ENCODE data around the gene IL2RG. TPM values are rescaled to one million over a fixed set of nuclear protein-coding genes. Genes with fewer than 3 reads are reported as not detected.

The IL2RG gene
- 100 to 1,000 TPM; 144 to 148 TPM for total RNA-seq

DNA sequence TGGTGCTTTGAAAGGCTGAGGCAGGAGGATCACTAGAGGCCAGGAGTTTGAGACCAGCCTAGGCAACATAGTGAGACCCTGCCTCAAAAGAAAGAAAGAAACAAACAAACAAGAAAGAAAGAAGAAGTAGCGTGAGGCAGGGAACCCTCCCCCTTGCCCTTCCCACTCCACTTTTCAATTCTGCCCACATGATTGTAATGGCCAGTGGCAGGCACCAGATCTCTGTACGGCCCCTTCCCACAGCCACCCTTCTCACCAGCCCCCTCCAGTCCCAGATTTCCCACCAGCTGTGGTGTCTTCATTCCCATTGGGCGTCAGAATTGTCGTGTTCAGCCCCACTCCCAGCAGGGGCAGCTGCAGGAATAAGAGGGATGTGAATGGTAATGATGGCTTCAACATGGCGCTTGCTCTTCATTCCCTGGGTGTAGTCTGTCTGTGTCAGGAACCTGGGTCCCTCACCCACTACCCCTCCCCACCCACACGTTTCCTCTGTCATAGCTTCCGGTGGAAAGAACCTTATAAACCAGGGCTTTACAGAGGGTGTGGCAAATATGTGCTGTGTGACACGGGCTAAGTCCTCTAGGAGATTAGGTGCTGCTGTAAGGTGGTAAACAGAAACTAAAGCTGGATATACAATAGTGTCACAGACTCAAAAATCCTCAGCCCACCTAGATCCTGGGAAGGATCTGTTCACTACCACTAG, at the start of gene IL2RG:
IL2RG (minus strand) TSS at position 437 of the 703 bp plus-strand sequence; CDS start at position 399, 38 bp downstream.
- intact Hi-C loops (cut with micrococcal nuclease), result loop anchor here (1.0 to 5.0 kb wide), 9 partner anchors 8 to 1511 kb away; partner anchors contain the start of genes CXCR3, NONO, SNX12 and TAF1
- peak within 1 kb of the TSS; percentile 93 for H3K4me3 Mint-ChIP-seq
- H3K9me3 Mint-ChIP-seq, result no peaks in the 10 kb centered on the region
- peak within 1 kb of the TSS; percentile 95 for H3K27ac Mint-ChIP-seq
- H3K27me3 Mint-ChIP-seq (ENCODE audit: low read depth), result no peaks in the 10 kb centered on the region
- H3K4me1 Mint-ChIP-seq (ENCODE audit: low read depth), result peaks cover 37% of the 10 kb centered on the region
- DNase-seq, result peak; percentile 87
- CTCF ChIA-PET, result interaction anchor here (0.8 to 3.2 kb wide), 7 partner anchors 10 to 172 kb away, joined by 3 to 20 read pairs (median 7); partner anchors contain the start of gene NONO
- peaks cover 47% of the 10 kb centered on the region for H3K36me3 Mint-ChIP-seq (ENCODE audit: low read depth)

DNA sequence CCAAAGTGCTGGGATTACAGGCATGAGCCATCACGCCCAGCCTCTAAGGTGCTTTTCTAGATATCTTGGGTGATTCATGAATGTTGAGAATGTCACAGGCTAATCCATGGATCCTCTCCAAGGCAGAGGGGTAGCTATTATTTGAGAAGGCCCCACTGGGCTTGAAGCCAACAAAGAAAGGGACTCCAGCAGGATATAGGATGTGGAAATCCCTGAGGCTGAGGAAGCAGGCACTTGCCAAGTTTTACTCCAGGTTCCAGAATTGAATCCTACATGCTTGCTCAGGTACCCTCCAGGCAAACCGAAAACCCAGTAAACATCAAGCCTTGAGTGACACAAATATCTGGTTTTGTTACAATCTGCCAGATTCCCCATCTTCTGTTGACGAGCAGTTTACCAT, 49.1 kb upstream of the IL2RG start:
- intact Hi-C loops (cut with micrococcal nuclease), result no loop called here

DNA sequence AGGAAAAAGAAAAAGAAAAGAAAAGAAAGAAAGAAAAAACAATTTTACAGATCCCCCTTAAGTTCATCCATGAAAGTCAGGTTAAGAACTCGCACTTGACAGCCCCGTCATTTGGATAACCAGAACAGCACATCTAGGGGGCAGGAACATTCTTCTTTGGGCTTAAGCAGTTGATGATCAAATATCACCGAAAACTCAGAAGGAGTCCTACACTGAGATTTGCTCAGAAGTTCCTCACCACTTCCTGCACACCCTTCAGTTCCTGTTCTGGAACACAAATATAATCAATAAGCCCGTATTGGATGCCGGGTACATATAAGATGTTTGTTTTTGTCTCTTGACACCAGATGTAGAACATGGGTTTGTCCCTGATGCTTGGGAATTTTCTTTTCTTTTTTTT, 48.0 kb upstream of the IL2RG start:
- peaks cover 2% of the 10 kb centered on the region for H3K36me3 Mint-ChIP-seq (ENCODE audit: low read depth)
- H3K4me1 Mint-ChIP-seq (ENCODE audit: low read depth), result peaks cover 9% of the 10 kb centered on the region
- H3K27me3 Mint-ChIP-seq (ENCODE audit: low read depth), result no peaks in the 10 kb centered on the region
- intact Hi-C loops (cut with micrococcal nuclease), result no loop called here
- H3K9me3 Mint-ChIP-seq, result no peaks in the 10 kb centered on the region
- no peak overlapping the region for H3K4me3 Mint-ChIP-seq
- no peak overlapping the region for H3K27ac Mint-ChIP-seq
- CTCF ChIA-PET, result interaction anchor here (1.4 kb wide), 1 partner anchor 21 kb away, joined by 3 read pairs; no protein-coding TSS in a partner anchor
- DNase-seq, result peak; percentile 7

More for the DNA sequence above, 49.1 kb upstream of the IL2RG start:
- H3K27me3 Mint-ChIP-seq (ENCODE audit: low read depth), result no peaks in the 10 kb centered on the region
- H3K4me1 Mint-ChIP-seq (ENCODE audit: low read depth), result peaks cover 9% of the 10 kb centered on the region
- H3K36me3 Mint-ChIP-seq (ENCODE audit: low read depth), result peaks cover 2% of the 10 kb centered on the region
- CTCF ChIA-PET, result interaction anchor here (0.7 to 1.4 kb wide), 2 partner anchors 20 to 36 kb away, joined by 3 read pairs; no protein-coding TSS in a partner anchor
- no peaks in the 10 kb centered on the region for H3K9me3 Mint-ChIP-seq
- DNase-seq, result no peak
- H3K4me3 Mint-ChIP-seq, result no peak overlapping the region
- no peak overlapping the region for H3K27ac Mint-ChIP-seq

DNA sequence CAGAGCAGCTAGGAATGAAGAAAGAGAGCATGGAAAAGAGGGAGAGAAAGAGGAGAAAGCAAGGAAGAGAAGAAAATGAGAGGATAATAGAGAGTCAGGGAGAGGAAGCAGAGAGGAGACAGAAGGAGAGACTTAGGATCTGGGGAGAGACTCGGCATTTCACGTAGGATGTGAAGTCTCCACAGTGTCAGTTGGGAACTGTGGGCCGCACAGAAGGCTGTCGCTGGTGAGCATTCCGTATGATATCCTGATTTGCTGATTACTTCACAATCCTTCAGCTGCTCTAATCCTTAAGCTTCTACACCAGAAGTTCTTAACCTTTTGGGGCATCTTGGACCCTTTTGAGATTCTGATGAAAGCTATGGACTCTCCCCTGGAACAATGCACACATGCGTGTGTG, 47.2 kb upstream of the IL2RG start:
- CTCF ChIA-PET, result no interaction called here
- H3K27me3 Mint-ChIP-seq (ENCODE audit: low read depth), result no peaks in the 10 kb centered on the region
- H3K36me3 Mint-ChIP-seq (ENCODE audit: low read depth), result peaks cover 2% of the 10 kb centered on the region
- H3K4me1 Mint-ChIP-seq (ENCODE audit: low read depth), result peaks cover 9% of the 10 kb centered on the region
- no peak for DNase-seq
- no peak overlapping the region for H3K4me3 Mint-ChIP-seq
- intact Hi-C loops (cut with micrococcal nuclease), result no loop called here
- no peaks in the 10 kb centered on the region for H3K9me3 Mint-ChIP-seq
- H3K27ac Mint-ChIP-seq, result no peak overlapping the region

DNA sequence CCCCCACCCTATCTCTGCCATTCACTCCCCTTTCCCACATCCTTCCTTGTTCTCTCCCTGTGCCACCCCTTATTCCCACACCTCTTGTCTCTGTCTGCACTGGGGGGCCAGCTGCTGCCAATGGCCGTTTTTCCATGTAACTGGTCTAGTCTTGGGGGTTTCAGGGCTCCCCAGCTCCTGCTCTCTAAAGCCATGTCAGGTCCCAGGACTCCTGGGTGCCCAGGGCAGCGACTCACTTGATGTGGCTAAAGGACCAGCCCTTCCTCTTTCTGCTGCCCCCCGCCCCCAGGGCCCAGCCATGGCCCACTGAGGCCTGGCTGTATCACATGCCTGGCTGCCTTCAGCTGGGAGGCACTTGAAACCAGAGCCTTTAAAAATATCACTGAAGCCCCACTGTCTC, 43.3 kb upstream of the IL2RG start:
- Mint-ChIP-seq H3K4me3 (no peak overlapping the region), H3K36me3 (ENCODE audit: low read depth) (peaks cover 2% of the 10 kb centered on the region), H3K27ac (no peak overlapping the region), H3K4me1 (ENCODE audit: low read depth) (peaks cover 9% of the 10 kb centered on the region), H3K27me3 (ENCODE audit: low read depth) (no peaks in the 10 kb centered on the region), H3K9me3 (no peaks in the 10 kb centered on the region)
- CTCF ChIA-PET, result no interaction called here
- intact Hi-C loops (cut with micrococcal nuclease), result no loop called here
- no peak for DNase-seq

DNA sequence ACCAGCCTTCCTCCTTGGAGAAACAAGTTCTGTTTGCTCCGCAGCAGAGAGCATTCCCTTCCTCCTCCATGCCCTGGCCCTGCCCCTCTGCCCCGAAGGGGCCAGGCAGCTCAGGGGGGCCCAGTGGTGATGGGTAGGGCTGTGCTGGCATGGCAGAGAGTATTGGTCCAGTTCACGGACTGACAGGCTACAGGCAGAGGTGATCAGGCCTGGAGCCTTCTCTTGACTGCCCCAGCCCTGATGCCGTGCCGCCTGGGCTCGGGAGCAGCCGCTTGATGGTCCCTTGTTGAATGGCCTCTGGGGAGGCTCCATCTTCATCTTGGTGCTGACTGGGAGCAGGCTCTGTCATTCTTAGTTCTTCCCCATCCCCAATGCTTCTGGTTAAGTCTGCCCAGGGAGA, 42.8 kb upstream of the IL2RG start:
- intact Hi-C loops (cut with micrococcal nuclease), result no loop called here
- Mint-ChIP-seq H3K9me3 (no peaks in the 10 kb centered on the region), H3K36me3 (ENCODE audit: low read depth) (peaks cover 2% of the 10 kb centered on the region), H3K27me3 (ENCODE audit: low read depth) (no peaks in the 10 kb centered on the region), H3K4me1 (ENCODE audit: low read depth) (peaks cover 6% of the 10 kb centered on the region), H3K4me3 (no peak overlapping the region), H3K27ac (no peak overlapping the region)
- no peak for DNase-seq
- CTCF ChIA-PET, result no interaction called here

DNA sequence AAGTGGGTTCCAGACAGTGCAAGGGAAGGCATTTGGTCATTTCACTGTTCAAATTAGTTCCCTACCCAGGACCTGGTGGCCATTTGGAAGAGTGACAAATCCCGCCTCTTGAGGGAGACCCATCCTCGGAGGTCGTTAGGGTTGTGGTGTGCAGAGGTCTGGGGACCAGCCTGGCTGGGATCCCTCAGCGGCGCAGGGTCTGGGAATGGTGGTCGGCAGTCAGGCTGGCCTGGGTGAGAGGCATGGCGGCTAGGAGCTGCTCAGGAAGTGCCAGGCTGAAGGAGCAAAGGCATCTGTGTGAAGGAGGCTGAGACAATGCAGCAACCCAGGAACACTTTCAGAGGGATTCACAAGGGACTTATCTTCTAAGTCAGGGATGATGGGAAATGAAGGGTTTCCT, 40.0 kb upstream of the IL2RG start:
- Mint-ChIP-seq H3K4me1 (ENCODE audit: low read depth) (peaks cover 5% of the 10 kb centered on the region), H3K36me3 (ENCODE audit: low read depth) (no peaks in the 10 kb centered on the region), H3K27me3 (ENCODE audit: low read depth) (no peaks in the 10 kb centered on the region), H3K27ac (no peak overlapping the region), H3K4me3 (no peak overlapping the region), H3K9me3 (no peaks in the 10 kb centered on the region)
- no peak for DNase-seq
- CTCF ChIA-PET, result interaction anchor here (0.8 to 1.2 kb wide), 2 partner anchors 11 to 21 kb away, joined by 3 read pairs; no protein-coding TSS in a partner anchor
- intact Hi-C loops (cut with micrococcal nuclease), result no loop called here

DNA sequence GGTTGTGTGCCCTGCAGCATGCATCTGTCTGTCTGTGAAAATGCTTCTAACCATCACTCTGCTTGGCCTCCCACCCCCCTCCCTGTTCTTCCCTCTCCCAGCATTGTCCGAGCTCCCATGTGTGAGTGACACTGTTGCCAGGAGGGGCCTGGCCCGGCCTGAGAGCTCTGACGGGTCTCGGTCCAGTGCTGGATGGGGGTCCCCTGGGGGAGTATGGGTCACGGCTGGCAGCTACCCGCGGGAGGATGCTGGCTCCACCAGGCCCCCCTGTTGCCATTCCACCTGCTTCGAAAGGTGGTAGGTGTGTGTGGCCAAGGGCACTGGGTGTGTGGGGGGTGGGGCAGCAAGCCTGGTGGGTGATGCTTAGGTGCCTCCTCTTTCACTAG, 36.9 kb upstream of the IL2RG start:
- peaks cover 11% of the 10 kb centered on the region for H3K4me1 Mint-ChIP-seq (ENCODE audit: low read depth)
- no peaks in the 10 kb centered on the region for H3K36me3 Mint-ChIP-seq (ENCODE audit: low read depth)
- no peak overlapping the region for H3K27ac Mint-ChIP-seq
- DNase-seq, result no peak
- no peak overlapping the region for H3K4me3 Mint-ChIP-seq
- no peaks in the 10 kb centered on the region for H3K9me3 Mint-ChIP-seq
- H3K27me3 Mint-ChIP-seq (ENCODE audit: low read depth), result no peaks in the 10 kb centered on the region
- CTCF ChIA-PET, result no interaction called here
- intact Hi-C loops (cut with micrococcal nuclease), result no loop called here

DNA sequence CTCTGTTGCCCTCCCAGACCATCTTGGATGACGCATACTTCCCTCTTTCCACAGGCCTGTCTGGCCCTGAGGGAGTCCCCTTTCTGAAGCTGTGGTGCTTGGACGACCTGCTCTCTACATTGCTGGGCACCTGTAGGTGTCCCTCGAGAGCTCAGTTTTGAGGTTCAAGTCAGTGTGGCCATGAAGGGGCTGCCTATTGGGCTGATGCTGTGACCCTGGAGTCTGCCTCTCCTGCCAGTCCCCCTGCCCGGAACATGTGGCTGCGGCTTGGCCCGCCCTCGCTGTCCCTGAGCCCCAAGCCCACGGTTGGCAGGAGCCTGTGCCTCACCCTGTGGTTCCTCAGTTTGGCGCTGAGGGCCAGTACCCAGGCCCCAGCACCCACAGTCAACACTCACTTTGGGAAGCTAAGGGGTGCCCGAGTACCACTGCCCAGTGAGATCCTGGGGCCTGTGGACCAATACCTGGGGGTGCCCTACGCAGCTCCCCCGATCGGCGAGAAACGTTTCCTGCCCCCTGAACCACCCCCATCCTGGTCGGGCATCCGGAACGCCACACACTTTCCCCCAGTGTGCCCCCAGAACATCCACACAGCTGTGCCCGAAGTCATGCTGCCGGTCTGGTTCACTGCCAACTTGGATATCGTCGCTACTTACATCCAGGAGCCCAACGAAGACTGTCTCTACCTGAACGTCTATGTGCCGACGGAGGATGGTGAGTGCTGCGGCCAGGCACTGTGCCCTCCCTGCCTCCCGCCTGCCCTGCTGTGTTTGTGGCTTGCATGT, 36.3 kb upstream of the IL2RG start:
- Mint-ChIP-seq H3K9me3 (no peaks in the 10 kb centered on the region), H3K4me3 (no peak overlapping the region), H3K27ac (no peak overlapping the region), H3K27me3 (ENCODE audit: low read depth) (no peaks in the 10 kb centered on the region), H3K4me1 (ENCODE audit: low read depth) (peaks cover 11% of the 10 kb centered on the region), H3K36me3 (ENCODE audit: low read depth) (no peaks in the 10 kb centered on the region)
- no peak for DNase-seq
- CTCF ChIA-PET, result no interaction called here
- intact Hi-C loops (cut with micrococcal nuclease), result no loop called here

DNA sequence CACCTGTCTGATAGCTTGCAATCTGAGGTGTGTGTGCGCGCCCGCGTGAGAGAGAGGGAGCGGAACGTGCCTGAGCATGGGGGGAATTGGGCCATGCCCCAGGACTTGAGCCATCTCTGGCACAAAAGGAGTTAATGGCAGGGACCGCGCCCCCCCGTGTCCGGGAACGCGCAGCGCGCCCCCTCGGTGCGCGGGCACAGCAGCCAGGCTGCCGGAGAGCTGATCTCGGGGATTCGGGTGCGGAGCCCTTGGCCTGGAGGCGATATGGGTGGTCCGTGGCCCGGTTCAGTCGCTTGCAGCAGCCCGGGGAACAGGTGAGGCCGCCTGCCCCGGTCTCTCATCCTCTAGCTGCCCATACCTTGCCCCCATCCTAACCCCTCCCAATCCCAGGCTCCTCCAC, 33.3 kb upstream of the IL2RG start, which contains the start of gene NLGN3:
NLGN3 (plus strand) TSS at position 191 of the 400 bp plus-strand sequence. CDS start 2,909 bp downstream, outside the sequence.
- Mint-ChIP-seq H3K4me3 (peak within 1 kb of the TSS; percentile 38), H3K27me3 (ENCODE audit: low read depth) (no peaks in the 10 kb centered on the region), H3K4me1 (ENCODE audit: low read depth) (peaks cover 11% of the 10 kb centered on the region), H3K9me3 (no peaks in the 10 kb centered on the region), H3K27ac (no peak within 1 kb of the TSS), H3K36me3 (ENCODE audit: low read depth) (no peaks in the 10 kb centered on the region)
- CTCF ChIA-PET, result no interaction called here
- intact Hi-C loops (cut with micrococcal nuclease), result no loop called here
- no peak for DNase-seq

DNA sequence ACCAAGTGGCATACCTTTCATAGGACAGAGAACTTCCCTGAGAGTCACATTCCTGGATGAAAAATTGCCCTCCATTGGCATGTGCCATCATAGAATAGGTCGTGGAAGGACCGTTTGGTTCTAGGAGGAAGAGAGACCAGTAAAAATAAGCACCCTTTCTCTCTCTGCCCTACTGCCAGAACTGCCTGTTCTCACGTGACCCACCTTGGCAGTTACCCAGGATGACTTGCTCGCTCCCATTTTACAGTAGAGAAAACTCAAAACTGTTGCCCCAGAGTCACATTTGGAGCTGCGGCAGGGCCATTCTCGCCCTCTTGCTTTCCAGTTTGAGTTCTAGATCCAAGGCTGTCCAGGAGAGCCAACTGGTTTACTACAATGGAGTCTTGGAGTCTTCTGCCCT, 32.1 kb upstream of the IL2RG start:
- intact Hi-C loops (cut with micrococcal nuclease), result no loop called here
- no peak overlapping the region for H3K27ac Mint-ChIP-seq
- H3K4me1 Mint-ChIP-seq (ENCODE audit: low read depth), result peaks cover 18% of the 10 kb centered on the region
- peaks cover 6% of the 10 kb centered on the region for H3K36me3 Mint-ChIP-seq (ENCODE audit: low read depth)
- H3K4me3 Mint-ChIP-seq, result no peak overlapping the region
- CTCF ChIA-PET, result no interaction called here
- no peaks in the 10 kb centered on the region for H3K9me3 Mint-ChIP-seq
- H3K27me3 Mint-ChIP-seq (ENCODE audit: low read depth), result no peaks in the 10 kb centered on the region
- DNase-seq, result no peak

DNA sequence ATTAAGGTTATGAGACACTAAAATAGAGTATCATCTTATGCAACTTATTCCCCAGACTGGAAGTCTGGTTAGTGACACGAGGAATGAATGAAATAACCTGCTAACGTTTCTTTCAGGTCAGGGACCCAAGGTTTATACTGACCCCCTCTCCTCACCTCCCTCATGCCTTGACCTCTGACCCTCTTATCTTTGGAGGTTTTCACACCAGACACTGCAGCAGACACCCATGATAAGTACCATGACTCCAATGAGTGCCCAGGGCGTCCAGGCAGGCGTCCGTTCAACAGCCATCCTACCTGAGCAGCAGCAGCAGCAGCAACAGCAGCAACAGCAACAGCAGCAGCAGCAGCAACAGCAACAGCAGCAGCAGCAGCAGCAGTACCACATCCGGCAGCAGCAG, 29.1 kb upstream of the IL2RG start:
- CTCF ChIA-PET, result no interaction called here
- no peak overlapping the region for H3K27ac Mint-ChIP-seq
- peaks cover 9% of the 10 kb centered on the region for H3K4me1 Mint-ChIP-seq (ENCODE audit: low read depth)

More for the DNA sequence above, 29.1 kb upstream of the IL2RG start:
- Mint-ChIP-seq H3K9me3 (no peaks in the 10 kb centered on the region), H3K4me3 (no peak overlapping the region), H3K27me3 (ENCODE audit: low read depth) (no peaks in the 10 kb centered on the region), H3K36me3 (ENCODE audit: low read depth) (peaks cover 12% of the 10 kb centered on the region)
- intact Hi-C loops (cut with micrococcal nuclease), result no loop called here
- DNase-seq, result no peak
